Caco-2 (cell line): ENCODE data around the gene PBRM1. TPM values are rescaled to one million over a fixed set of nuclear protein-coding genes. Genes with fewer than 3 reads are reported as not detected.
"Not testable (repeated sequence)": the region's sequence is repeated elsewhere in the genome, so short reads cannot be mapped to it uniquely, and the experiment has no call there.

Experiments used
- BruUV-seq: library from RNA; stranded (reverse); fragments of 400-500 nt; replicated peaks from 2 replicates; lab custom pipeline; 2021; lab: Mats Ljungman, UMichigan
- CTCF ChIA-PET: fragments of 300-600 bp; sonication (Branson Sonifier 250); formaldehyde crosslinking; loops from one replicate; lab custom pipeline; 2022; ENCODE audit warnings: antibody characterized with exemption; lab: Charles Lee
- POLR2A ChIA-PET: fragments of 300-600 bp; sonication (Branson Sonifier 250); formaldehyde crosslinking; loops from one replicate; lab custom pipeline; 2022; ENCODE audit warnings: antibody characterized with exemption; lab: Charles Lee
- DNase-seq, 2 experiments: peaks; one replicate each; pipeline versions ENCODE4 v3.0.0 to v3.0.0-alpha.2; 2020 to 2022
- H3K27me3 ChIP-seq: replicated peaks from 2 replicates; pipeline ENCODE4 v1.6.0; 2011; ENCODE audit warnings: low read length; ENCODE audit not compliant: control insufficient read depth, insufficient read depth
- H3K36me3 ChIP-seq: 2 replicates; pipeline ENCODE4 v1.5.1; 2011; ENCODE audit warnings: low read length; ENCODE audit not compliant: control insufficient read depth, insufficient read depth
- H3K4me1 ChIP-seq: fragments of 250-450 bp; sonication (Bioruptor Pico); 2 replicates; pipeline ENCODE4 v1.5.1; 2020; ENCODE audit warnings: mild to moderate bottlenecking
- H3K4me3 ChIP-seq: 2 replicates; pipeline ENCODE4 v1.5.1; 2011; ENCODE audit warnings: low read depth, mild to moderate bottlenecking, control low read depth, low read length
- H3K9me3 ChIP-seq: fragments of 250-450 bp; sonication (Bioruptor Pico); 2 replicates; pipeline ENCODE4 v1.5.1; 2020; ENCODE audit warnings: mild to moderate bottlenecking, moderate library complexity
- H3K27ac Mint-ChIP-seq: one replicate; pipeline ENCODE4 v1.8.0; 2022; ENCODE audit warnings: mixed read lengths; ENCODE audit not compliant: unreplicated experiment
- H3K27me3 Mint-ChIP-seq: one replicate; pipeline ENCODE4 v1.8.0; 2022; ENCODE audit warnings: mixed read lengths; ENCODE audit not compliant: insufficient read depth, unreplicated experiment
- H3K36me3 Mint-ChIP-seq: one replicate; pipeline ENCODE4 v1.8.0; 2022; ENCODE audit warnings: mild to moderate bottlenecking, mixed read lengths; ENCODE audit not compliant: insufficient read depth, unreplicated experiment
- H3K4me1 Mint-ChIP-seq: one replicate; pipeline ENCODE4 v1.8.0; 2022; ENCODE audit warnings: low read depth, mixed read lengths; ENCODE audit not compliant: unreplicated experiment
- H3K4me3 Mint-ChIP-seq: one replicate; pipeline ENCODE4 v1.8.0; 2022; ENCODE audit warnings: mild to moderate bottlenecking, moderate library complexity, mixed read lengths; ENCODE audit not compliant: unreplicated experiment
- H3K9me3 Mint-ChIP-seq: one replicate; pipeline ENCODE4 v1.8.0; 2022; ENCODE audit warnings: mixed read lengths; ENCODE audit not compliant: unreplicated experiment
- CTCF ChIP-seq, 2 experiments: fragments of 200-600 bp in 1 of 2; IDR thresholded peaks; 1 replicate in 1 of 2; 2 replicates in 1 of 2; pipeline versions ENCODE4 v1.5.1 to v1.8.0; 2011 to 2022; ENCODE audit warnings: antibody characterized with exemption in 1 of 2, control low read depth in 1 of 2, inconsistent platforms in 1 of 2, low read depth in 1 of 2, low read length in 1 of 2, mild to moderate bottlenecking in 1 of 2, moderate library complexity in 1 of 2; ENCODE audit not compliant: insufficient read depth in 1 of 2, severe bottlenecking in 1 of 2, unreplicated experiment in 1 of 2
- intact Hi-C: fragments of 100-400 bp; cut with micrococcal nuclease; formaldehyde crosslinking; loops from one replicate; pipeline ENCODE4 v1.10.0; 2022; ENCODE audit not compliant: unreplicated experiment
- total RNA-seq: library from RNA; stranded (reverse); gene quantifications from 2 replicates; pipeline ENCODE4 v1.2.3, GENCODE V29; 2022

PBRM1 gene
- total RNA-seq, 1 experiment from 2014 or later = 50.7 TPM

GRCh38 chr3:52731590-52731989 is 45.9 kb upstream of the PBRM1 start:
- 0 out of 2 replicates have a peak, but pooled peaks cover 2% of the 10 kb centered on the region for H3K36me3 ChIP-seq
- Mint-ChIP-seq H3K27ac (no peak overlapping the region), H3K4me1 (no peaks in the 10 kb centered on the region), H3K27me3 (no peaks in the 10 kb centered on the region), H3K36me3 (peaks cover 93% of the 10 kb centered on the region), H3K4me3 (no peak overlapping the region), H3K9me3 (peaks cover 22% of the 10 kb centered on the region)
- CTCF ChIA-PET = no interaction called here
- no TSS peak for BruUV-seq
- H3K9me3 ChIP-seq = peaks cover 39% of the 10 kb centered on the region
- H3K4me3 ChIP-seq = no peak overlapping the region
- DNase-seq = no peak
- no peak for TF ChIP-seq CTCF (IDR thresholded peaks at IDR 0.05; ENCODE audit: insufficient read depth in 1 of 2, low read depth in 1 of 2, low read length in 1 of 2, severe bottlenecking in 1 of 2, unreplicated experiment in 1 of 2)
- POLR2A ChIA-PET = no interaction called here
- H3K4me1 ChIP-seq = 0 out of 2 replicates have a peak, but pooled peaks cover 3% of the 10 kb centered on the region
- H3K27me3 ChIP-seq = no peaks in the 10 kb centered on the region
- intact Hi-C loops = no loop called here

GRCh38 chr3:52730681-52731080 is 45.0 kb upstream of the PBRM1 start:
- no peak for TF ChIP-seq CTCF (IDR thresholded peaks at IDR 0.05; ENCODE audit: insufficient read depth in 1 of 2, low read depth in 1 of 2, low read length in 1 of 2, severe bottlenecking in 1 of 2, unreplicated experiment in 1 of 2)
- peaks cover 29% of the 10 kb centered on the region for H3K9me3 Mint-ChIP-seq
- intact Hi-C loops = no loop called here
- no peaks in the 10 kb centered on the region for H3K27me3 Mint-ChIP-seq
- H3K27ac Mint-ChIP-seq = no peak overlapping the region
- no peaks in the 10 kb centered on the region for H3K27me3 ChIP-seq
- DNase-seq = no peak
- 0 out of 2 replicates have a peak, but pooled peaks cover 3% of the 10 kb centered on the region for H3K4me1 ChIP-seq
- H3K36me3 ChIP-seq = 0 out of 2 replicates have a peak, but pooled peaks cover 2% of the 10 kb centered on the region
- no TSS peak for BruUV-seq
- CTCF ChIA-PET = no interaction called here
- H3K36me3 Mint-ChIP-seq = peaks cover 97% of the 10 kb centered on the region
- no peak overlapping the region for H3K4me3 Mint-ChIP-seq
- H3K9me3 ChIP-seq = peaks cover 39% of the 10 kb centered on the region
- POLR2A ChIA-PET = no interaction called here
- H3K4me3 ChIP-seq = no peak overlapping the region
- H3K4me1 Mint-ChIP-seq = no peaks in the 10 kb centered on the region

- not testable (repeated sequence) for H3K4me1 ChIP-seq, BruUV-seq
- peak overlapping the region; percentile 29 for H3K27ac Mint-ChIP-seq
These were observed 43.0 kb upstream of the PBRM1 start for GRCh38 chr3:52728753-52729152.

More at GRCh38 chr3:52728753-52729152, 43.0 kb upstream of the PBRM1 start:
- H3K9me3 ChIP-seq = peaks cover 39% of the 10 kb centered on the region
- intact Hi-C loops = loop anchor here (2.0 kb wide), 1 partner anchor 24 kb away; no protein-coding TSS in a partner anchor
- CTCF ChIA-PET, H3K27me3 ChIP-seq, H3K4me3 Mint-ChIP-seq, H3K36me3 ChIP-seq, H3K4me1 Mint-ChIP-seq, H3K4me3 ChIP-seq, POLR2A ChIA-PET, H3K27me3 Mint-ChIP-seq: not testable (repeated sequence)
- Mint-ChIP-seq H3K9me3 (peaks cover 32% of the 10 kb centered on the region), H3K36me3 (peaks cover 77% of the 10 kb centered on the region)
- peak; percentile 66 to 74 for DNase-seq
